ENCODE results near the gene ADAM8. TPM values are rescaled to one million over a fixed set of nuclear protein-coding genes. Genes with fewer than 3 reads are reported as not detected.

Gene ADAM8
- total and polyA plus RNA-seq, 2 donors (not counting 1 experiment from before 2014, with no cell fraction given): 0.23 to 2.0 TPM

DNA sequence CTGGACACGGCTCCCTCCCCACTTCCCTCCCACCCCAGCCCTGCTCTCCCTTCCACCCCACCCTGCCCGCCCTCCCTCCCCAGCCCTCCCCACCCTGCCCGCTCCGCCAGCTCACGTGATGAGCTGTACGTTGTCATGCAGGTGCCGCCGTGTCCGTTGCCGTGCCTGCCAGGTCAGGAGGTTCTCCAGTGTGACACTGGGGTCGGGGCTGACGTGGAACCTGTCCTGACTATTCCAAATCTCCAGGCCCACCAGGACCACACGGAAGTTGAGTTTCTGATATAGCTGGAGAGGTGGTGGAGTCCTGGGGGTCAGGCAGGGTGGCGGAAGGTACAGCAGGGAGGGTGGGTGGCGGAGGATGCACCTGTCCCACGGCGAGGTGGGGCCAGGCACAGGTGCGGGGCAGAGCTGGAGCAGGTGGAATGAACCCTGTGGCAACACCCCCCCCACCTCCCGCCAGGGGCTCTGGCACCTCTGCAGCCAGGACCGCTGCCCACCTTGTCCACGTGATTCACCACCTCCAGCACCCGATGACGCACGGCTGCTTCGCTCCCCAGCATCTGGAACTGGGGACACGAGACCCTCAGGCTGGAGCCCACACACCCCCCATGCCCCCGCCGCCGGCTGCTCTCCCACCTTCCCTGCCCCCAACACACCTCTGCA, 4.2 kb downstream of the ADAM8 start:
- Histone ChIP-seq H3K9ac (ENCODE audit: insufficient read depth, low read length) (no peak overlapping the region), H3K36me3 (ENCODE audit: control insufficient read depth, insufficient read depth, low read length) (no peaks in the 10 kb centered on the region), H3K4me3 (replicated peaks in 1 of 4; ENCODE audit: control extremely low read depth in 1 of 4, insufficient read depth in 1 of 4, low read depth in 3 of 4, low read length in 4 of 4) (no peak overlapping the region), H3K79me2 (ENCODE audit: control insufficient read depth, insufficient read depth, low read length) (no peaks in the 10 kb centered on the region), H3K9me3 (ENCODE audit: control insufficient read depth, insufficient read depth, low read depth, low read length) (no peaks in the 10 kb centered on the region), H4K20me1 (ENCODE audit: control insufficient read depth, extremely low read depth, insufficient read depth, low read length) (no peaks in the 10 kb centered on the region), H3K27me3 (ENCODE audit: control insufficient read depth, insufficient read depth, low read length) (no peaks in the 10 kb centered on the region), H3K4me1 (ENCODE audit: control insufficient read depth, extremely low read depth, insufficient read depth, low read length) (peaks cover 3% of the 10 kb centered on the region), H3K27ac (ENCODE audit: insufficient read depth, low read length) (no peak overlapping the region), H2AFZ (ENCODE audit: low read length) (no peak overlapping the region), H3K4me2 (ENCODE audit: extremely low read depth, insufficient read depth, low read length) (no peak overlapping the region)
- TF ChIP-seq, protein P1, sequence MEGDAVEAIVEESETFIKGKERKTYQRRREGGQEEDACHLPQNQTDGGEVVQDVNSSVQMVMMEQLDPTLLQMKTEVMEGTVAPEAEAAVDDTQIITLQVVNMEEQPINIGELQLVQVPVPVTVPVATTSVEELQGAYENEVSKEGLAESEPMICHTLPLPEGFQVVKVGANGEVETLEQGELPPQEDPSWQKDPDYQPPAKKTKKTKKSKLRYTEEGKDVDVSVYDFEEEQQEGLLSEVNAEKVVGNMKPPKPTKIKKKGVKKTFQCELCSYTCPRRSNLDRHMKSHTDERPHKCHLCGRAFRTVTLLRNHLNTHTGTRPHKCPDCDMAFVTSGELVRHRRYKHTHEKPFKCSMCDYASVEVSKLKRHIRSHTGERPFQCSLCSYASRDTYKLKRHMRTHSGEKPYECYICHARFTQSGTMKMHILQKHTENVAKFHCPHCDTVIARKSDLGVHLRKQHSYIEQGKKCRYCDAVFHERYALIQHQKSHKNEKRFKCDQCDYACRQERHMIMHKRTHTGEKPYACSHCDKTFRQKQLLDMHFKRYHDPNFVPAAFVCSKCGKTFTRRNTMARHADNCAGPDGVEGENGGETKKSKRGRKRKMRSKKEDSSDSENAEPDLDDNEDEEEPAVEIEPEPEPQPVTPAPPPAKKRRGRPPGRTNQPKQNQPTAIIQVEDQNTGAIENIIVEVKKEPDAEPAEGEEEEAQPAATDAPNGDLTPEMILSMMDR (conservative IDR thresholded peaks at IDR 0.05 in 1 of 2, IDR thresholded peaks at IDR 0.05 in 1 of 2; ENCODE audit: low read depth in 1 of 2, low read length in 2 of 2): no peak
- no peak for TF ChIP-seq EZH2 (IDR thresholded peaks at IDR 0.05; ENCODE audit: low read length, missing control alignments)
- no peak for DNase-seq (ENCODE audit: low read depth in 2 of 2)

DNA sequence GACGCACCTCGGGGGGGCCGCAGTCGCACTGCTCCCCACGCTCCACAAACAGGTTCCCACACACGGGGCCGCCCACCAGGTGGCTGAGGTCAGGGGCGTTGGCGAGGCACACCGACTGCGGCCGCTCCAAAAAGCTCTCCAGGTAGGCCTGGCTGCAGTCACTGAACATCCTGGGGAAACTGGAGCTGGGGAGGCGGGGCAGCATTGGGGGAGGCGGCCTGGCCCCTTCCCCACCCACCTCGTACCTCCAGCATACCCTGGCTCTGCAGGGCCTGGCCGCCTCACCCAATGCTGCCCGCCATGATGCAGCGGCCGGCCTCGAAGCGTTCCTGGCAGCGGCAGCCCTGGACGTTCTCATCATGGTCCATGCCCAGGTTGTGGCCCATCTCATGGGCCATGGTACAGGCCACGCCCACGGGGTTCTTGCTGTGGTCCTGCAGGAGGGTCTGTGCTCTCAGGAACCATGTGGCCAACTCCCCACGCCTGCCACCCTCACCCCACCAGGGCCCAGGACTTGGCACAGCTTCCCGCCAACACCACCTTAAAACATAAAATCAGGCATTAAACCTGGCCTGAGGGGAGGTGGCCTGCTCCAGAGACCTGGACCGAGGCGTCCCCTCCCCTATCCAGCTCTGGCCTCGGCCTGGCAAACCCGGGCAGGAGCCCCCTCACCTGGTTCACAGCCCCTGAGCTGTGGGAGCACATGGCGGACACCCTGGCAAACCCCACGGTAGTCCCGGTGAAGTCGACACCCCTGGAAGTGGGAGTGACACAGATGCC, 5.0 kb downstream of the ADAM8 start:
- Histone ChIP-seq H2AFZ (ENCODE audit: low read length) (no peak overlapping the region), H3K36me3 (ENCODE audit: control insufficient read depth, insufficient read depth, low read length) (no peaks in the 10 kb centered on the region), H4K20me1 (ENCODE audit: control insufficient read depth, extremely low read depth, insufficient read depth, low read length) (no peaks in the 10 kb centered on the region), H3K4me1 (ENCODE audit: control insufficient read depth, extremely low read depth, insufficient read depth, low read length) (peaks cover 3% of the 10 kb centered on the region), H3K9ac (ENCODE audit: insufficient read depth, low read length) (no peak overlapping the region), H3K27ac (ENCODE audit: insufficient read depth, low read length) (no peak overlapping the region), H3K4me3 (replicated peaks in 1 of 4; ENCODE audit: control extremely low read depth in 1 of 4, insufficient read depth in 1 of 4, low read depth in 3 of 4, low read length in 4 of 4) (no peak overlapping the region), H3K4me2 (ENCODE audit: extremely low read depth, insufficient read depth, low read length) (no peak overlapping the region), H3K9me3 (ENCODE audit: control insufficient read depth, insufficient read depth, low read depth, low read length) (no peaks in the 10 kb centered on the region), H3K27me3 (ENCODE audit: control insufficient read depth, insufficient read depth, low read length) (no peaks in the 10 kb centered on the region), H3K79me2 (ENCODE audit: control insufficient read depth, insufficient read depth, low read length) (no peaks in the 10 kb centered on the region)
- TF ChIP-seq EZH2 (IDR thresholded peaks at IDR 0.05; ENCODE audit: low read length, missing control alignments): no peak
- TF ChIP-seq, protein P1 (conservative IDR thresholded peaks at IDR 0.05 in 1 of 2, IDR thresholded peaks at IDR 0.05 in 1 of 2; ENCODE audit: low read depth in 1 of 2, low read length in 2 of 2): no peak
- DNase-seq (ENCODE audit: low read depth in 2 of 2): no peak

DNA sequence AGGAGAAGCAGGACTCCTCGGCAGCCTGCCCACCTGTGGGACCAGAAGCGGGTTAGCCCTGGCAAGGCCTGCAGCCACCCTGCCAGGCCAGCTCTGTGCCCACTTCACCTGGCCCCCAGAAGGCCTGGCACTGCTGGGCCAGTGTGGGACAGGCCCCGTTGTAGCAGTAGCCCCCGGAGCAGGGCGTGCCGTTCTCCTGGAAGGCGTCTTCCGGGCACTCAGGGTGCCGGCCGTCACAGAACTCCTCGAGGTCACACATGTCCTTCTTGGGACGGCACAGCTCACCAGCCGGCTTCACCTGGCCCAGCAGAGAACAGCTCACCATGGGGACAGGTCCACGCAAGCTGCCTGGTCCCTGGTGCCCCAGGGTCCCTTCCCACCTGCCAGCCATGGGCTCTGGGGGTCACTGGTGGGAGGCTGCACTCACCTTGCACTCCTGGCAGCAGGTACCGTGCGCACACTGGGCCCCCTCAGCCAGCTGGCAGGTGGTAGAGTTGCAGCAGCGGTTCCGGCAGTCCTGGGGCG, 5.8 kb downstream of the ADAM8 start:
- no peak for TF ChIP-seq EZH2 (IDR thresholded peaks at IDR 0.05; ENCODE audit: low read length, missing control alignments)
- TF ChIP-seq, protein P1 (conservative IDR thresholded peaks at IDR 0.05 in 1 of 2, IDR thresholded peaks at IDR 0.05 in 1 of 2; ENCODE audit: low read depth in 1 of 2, low read length in 2 of 2): no peak
- Histone ChIP-seq H2AFZ (ENCODE audit: low read length) (no peak overlapping the region), H3K4me2 (ENCODE audit: extremely low read depth, insufficient read depth, low read length) (no peak overlapping the region), H3K9ac (ENCODE audit: insufficient read depth, low read length) (no peak overlapping the region), H3K79me2 (ENCODE audit: control insufficient read depth, insufficient read depth, low read length) (no peaks in the 10 kb centered on the region), H3K36me3 (ENCODE audit: control insufficient read depth, insufficient read depth, low read length) (no peaks in the 10 kb centered on the region), H3K27ac (ENCODE audit: insufficient read depth, low read length) (no peak overlapping the region), H3K9me3 (ENCODE audit: control insufficient read depth, insufficient read depth, low read depth, low read length) (no peaks in the 10 kb centered on the region), H3K4me1 (ENCODE audit: control insufficient read depth, extremely low read depth, insufficient read depth, low read length) (no peaks in the 10 kb centered on the region), H4K20me1 (ENCODE audit: control insufficient read depth, extremely low read depth, insufficient read depth, low read length) (no peaks in the 10 kb centered on the region), H3K27me3 (ENCODE audit: control insufficient read depth, insufficient read depth, low read length) (no peaks in the 10 kb centered on the region), H3K4me3 (replicated peaks in 1 of 4; ENCODE audit: control extremely low read depth in 1 of 4, insufficient read depth in 1 of 4, low read depth in 3 of 4, low read length in 4 of 4) (no peak overlapping the region)
- DNase-seq (ENCODE audit: low read depth in 2 of 2): no peak
